HG03439 (cell line): ENCODE measurements around the gene TAAR5.
"Not testable (repeated sequence)": the region's sequence is repeated elsewhere in the genome, so short reads cannot be mapped to it uniquely, and the experiment has no call there.

Experiments used
- ATAC-seq: cut with Tn5 transposase; IDR thresholded peaks from one replicate; pipeline ENCODE4 v1.9.1; 2021; ENCODE audit warnings: mild to moderate bottlenecking, moderate library complexity; ENCODE audit not compliant: unreplicated experiment

Gene TAAR5

DNA sequence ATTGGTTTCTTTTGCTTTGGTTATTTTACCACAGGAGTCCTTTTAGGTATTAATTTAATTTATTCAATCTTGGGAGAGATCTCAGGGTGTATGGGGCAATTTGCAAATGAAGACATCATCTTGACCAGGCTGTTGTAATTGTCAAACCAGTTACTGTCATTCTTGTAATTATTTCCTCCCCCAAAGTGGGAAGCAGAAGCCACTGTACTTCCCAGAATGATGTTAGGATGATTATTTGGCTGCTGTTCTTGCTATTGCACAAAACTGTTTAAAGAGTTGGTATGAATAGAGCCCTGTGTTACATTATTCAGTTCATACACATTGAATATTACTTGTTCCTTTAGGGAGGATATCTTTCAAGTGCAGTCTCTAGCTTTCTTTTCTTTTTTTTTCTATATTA is 17.8 kb downstream of the TAAR5 start:
- no peak for ATAC-seq

DNA sequence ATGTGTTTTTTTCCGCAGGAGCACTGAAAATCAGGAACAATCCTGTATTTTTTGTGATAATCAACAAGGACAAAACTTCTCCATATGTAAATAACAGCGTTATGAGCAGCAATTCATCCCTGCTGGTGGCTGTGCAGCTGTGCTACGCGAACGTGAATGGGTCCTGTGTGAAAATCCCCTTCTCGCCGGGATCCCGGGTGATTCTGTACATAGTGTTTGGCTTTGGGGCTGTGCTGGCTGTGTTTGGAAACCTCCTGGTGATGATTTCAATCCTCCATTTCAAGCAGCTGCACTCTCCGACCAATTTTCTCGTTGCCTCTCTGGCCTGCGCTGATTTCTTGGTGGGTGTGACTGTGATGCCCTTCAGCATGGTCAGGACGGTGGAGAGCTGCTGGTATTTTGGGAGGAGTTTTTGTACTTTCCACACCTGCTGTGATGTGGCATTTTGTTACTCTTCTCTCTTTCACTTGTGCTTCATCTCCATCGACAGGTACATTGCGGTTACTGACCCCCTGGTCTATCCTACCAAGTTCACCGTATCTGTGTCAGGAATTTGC is 19.2 kb downstream of the TAAR5 start, which contains the start of gene TAAR6:
Gene TAAR6 (plus strand): TSS at position 102 of the 557 bp plus-strand sequence. CDS start 0 bp downstream, at position 102.
- ATAC-seq, result no peak

DNA sequence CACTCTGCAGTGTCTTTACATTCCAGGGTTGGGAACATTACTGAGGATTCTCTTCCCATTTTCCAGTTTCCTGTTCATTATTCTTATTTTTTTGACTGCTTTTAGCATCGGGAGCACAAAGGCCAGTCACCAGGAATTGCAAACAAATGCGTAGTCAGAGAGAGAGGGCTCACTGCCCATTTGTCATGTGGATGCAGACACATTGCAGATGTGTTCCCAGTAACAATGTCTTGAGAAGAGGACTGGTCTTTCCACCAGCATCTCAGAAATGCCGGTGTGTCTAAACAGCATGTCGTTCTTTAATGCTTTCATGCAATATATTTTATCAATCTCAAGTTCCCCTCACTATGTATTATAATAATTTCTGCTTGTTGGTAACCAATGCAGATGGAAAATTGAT is 20.4 kb downstream of the TAAR5 start:
- ATAC-seq, result no peak

DNA sequence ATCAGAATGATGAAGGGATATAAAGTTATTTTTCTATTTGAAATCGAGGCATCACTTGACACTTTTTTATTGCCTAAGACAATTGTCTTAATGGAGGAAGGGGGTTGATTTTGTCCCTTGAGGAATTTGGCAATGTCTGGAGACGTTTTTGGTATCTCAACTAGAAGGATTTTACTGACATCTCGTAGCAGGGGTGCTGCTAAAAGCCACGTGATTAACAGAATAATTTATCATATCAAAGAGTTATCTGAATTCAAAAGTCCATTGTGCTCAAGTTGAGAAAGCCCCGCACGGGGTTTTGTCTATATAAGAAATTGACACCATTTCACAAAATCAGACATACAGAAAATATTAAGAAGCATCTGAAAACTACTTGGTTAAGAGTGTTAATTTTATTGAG is 20.9 kb downstream of the TAAR5 start:
- ATAC-seq, result no peak

DNA sequence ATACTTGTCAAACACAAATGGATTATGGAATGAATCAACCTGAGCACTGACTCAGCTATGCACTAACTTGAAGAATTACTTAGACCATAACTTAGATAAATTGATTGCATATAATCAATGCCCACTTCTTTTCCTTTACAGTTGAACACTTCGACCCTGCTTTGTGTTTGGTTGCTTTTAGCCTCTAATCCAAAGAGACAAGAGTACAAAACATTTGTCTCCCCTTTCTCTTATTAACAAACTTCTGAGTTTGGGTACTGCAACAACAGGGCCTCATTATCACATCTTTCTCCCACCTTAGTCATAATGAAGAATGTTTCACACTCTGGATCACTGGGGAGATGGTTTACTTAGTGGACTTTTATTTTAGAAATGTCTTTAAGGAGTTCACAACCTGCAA is 22.0 kb downstream of the TAAR5 start:
- no peak for ATAC-seq

DNA sequence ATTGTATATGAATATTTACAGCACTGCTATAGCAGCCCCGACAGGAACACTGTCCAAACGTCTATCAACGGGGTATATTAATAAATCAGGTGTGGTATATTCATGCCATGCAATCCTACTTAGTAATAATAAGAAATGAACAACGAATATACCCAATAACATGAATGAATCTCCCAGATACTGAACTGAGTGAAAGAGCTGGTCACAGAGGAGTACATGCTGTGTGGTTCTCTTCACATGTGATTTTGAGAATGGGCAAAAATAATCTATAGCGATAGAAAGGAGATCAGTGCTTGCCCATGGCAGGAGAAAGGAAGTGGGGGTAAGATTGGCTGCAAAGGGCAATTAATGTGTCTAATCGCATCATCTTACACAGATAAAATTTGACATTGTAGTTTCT is 23.1 kb downstream of the TAAR5 start:
- no peak for ATAC-seq

DNA sequence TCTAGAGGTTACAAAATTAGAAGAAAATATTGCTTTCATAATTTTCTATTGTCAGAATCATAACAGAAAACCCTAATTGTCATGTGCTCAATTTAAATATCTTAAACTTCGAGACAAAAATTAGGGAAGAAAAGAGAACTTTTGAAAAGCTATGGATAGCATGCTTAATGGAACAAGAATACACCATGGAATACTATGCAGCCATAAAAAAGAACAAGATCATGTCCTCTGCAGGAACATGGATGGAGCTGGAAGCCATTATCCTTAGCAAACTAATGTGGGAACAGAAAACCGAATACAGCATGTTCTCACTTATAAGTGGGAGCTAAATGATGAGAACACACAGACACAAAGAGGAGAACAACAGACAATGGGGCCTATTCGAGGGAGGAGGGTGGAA is 29.5 kb downstream of the TAAR5 start:
- ATAC-seq, result not testable (repeated sequence)

DNA sequence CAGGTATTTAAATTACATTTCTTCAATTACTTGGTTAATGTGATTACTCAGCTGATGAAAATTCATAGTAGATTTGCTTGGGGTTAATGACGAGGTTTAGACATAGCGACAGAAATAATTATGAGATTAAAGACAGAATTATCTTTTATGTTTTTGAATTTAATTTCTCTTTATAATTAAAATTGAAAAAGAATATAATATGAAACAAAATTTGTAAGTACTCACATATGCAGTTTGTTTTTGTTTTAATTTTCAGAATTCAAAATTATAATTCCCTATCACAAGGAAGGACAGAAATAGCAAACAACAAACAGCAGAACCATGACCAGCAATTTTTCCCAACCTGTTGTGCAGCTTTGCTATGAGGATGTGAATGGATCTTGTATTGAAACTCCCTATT is 37.2 kb downstream of the TAAR5 start, which contains the start of gene TAAR8:
Gene TAAR8 (plus strand): TSS at position 301 of the 400 bp plus-strand sequence. CDS start 21 bp downstream, at position 322.
- ATAC-seq, result no peak

DNA sequence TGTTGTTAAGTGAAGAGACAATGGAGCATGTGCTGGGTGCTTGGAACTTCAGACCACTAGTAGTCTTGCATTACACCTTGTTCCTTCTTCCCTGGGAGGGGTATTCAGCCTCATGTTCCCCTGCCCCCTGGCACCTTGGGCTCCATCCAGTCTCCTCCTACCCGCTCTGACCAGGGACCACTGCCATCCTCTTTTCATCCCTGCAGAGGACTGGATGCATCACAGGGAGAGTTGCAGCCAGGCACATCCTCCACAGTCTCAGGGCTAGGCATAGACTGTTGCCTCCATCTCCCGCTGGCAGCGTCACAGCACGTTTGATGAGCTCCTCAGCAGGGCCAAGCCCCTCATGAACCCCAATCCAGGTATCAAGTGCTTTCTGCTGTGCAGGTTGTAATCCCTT is 38.3 kb downstream of the TAAR5 start:
- no peak for ATAC-seq

DNA sequence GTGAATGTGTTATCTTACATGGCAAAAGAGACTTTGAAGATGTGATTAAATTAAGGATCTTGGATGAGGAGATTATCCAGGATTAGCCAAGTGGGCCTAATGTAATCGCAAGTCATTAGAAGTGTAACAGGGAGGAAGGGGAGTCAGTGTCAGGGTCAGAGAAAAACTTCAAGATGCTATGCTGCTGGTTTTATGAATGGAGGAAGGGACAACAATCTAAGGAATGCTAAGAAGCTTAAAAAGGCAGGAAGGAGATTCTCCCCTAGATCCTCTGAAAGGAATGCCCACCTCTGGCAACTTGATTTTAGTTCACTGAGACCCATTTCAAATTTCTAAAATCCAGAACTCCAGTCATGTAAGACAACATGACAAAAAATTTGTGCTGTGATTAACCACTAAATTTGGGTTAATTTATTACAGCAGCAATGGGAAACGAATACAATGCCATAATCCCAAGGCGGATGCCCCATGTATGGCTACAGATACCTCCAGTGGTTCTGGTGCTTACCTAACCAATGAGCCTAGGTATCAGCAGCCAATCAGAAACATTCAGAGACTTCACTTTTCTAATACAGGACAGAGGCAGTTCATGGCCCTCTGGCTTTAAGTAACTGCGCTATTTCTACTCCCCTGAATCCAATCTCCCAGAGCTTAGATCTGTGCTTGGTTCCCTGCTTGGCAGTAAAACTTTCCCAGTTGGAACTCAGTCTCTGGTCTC is 40.6 kb downstream of the TAAR5 start:
- ATAC-seq, result no peak

DNA sequence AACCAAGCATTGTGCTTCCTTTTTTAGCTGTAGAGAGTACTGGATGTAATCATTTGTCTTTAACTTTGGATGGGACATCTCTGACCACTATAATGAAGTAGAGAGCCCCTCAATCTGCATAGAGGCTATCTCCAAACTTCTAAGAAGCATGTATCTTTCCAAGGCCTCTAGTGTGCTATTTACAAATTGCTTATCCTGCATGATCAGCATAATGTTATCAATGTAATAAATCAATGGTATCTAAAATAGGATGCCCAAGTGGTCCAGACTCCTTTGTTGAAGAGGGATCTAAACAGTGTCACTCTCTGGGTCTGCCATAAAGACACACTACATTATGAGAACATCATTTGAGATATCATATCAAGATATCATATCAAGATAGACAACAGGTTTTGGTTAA is 44.7 kb downstream of the TAAR5 start:
- ATAC-seq, result no peak
